ENCODE measurements around the gene DOK3. TPM values are rescaled to one million over a fixed set of nuclear protein-coding genes. Genes with fewer than 3 reads are reported as not detected.
A peak's percentile ranks its signal among the peaks of the same experiment; 100 is the strongest.

DOK3 gene
- total and polyA plus RNA-seq, 10 of the 15 experiments (the other 5 are each of a cell fraction or from before 2014, with no cell fraction given), result 6.6 to 107 (median 52.1) TPM

DNA sequence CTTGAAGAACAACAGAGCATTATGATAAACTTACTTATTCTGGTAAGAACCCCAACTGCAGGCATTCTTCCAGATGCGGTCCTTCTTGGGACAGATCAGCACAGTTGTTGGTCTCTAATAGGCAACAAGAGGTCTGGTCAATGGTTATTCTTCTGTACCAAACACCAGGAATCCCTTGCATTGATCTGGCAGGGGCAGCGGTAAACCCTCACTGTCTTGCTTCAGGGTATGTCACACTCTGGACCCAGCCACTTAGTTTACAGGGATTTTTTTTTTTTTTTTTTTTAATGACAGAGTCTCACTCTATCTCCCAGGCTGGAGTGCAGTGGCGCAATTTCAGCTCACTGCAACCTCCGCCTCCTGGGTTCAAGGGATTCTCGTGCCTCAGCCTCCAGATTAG is 46.0 kb upstream of the DOK3 start:
- intact Hi-C loops (cut with micrococcal nuclease; ENCODE audit: unreplicated experiment), result no loop called here
- no peak overlapping the region for H3K4me3 ChIP-seq

DNA sequence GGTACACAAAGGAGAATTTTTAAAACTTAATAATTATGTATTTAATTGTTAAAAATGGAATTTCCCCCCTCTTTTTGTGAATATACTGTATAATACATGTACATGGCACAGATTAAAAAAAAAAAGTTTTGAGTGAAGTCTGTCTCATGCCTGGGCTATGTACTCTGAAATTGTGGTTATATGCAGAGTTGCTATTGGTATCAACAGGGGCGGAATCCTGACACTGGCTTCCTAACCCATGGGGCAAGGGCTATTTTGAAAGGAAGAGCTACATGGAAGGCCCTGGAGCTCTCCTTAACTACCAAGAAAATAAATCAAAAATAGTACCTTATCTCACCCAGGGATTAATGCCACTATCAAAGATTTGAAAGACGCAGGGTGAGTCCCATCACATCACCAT is 45.6 kb upstream of the DOK3 start:
- POLR2A ChIA-PET, result interaction anchor here (1.0 kb wide), 1 partner anchor 18 kb away, joined by 3 read pairs; no protein-coding TSS in a partner anchor
- in situ Hi-C loops (cut with MboI), result no loop called here
- no peaks in the 10 kb centered on the region for H3K27me3 ChIP-seq (replicated peaks in 1 of 2; ENCODE audit: control insufficient read depth in 2 of 2, insufficient read depth in 2 of 2, low read length in 1 of 2)
- peaks cover 20% of the 10 kb centered on the region for H3K79me2 ChIP-seq (ENCODE audit: control insufficient read depth, insufficient read depth, low read length)
- no peak overlapping the region for H3K27ac ChIP-seq (ENCODE audit: control insufficient read depth, insufficient read depth)
- WGBS (ENCODE audit: insufficient coverage, insufficient replicate concordance, low lambda C conversion rate, missing lambda C conversion rate), result 100% methylated on average over 2 of the region's 2 CpGs
- 0 out of 4 replicates have a peak, but pooled peaks cover 0 to 3% of the 10 kb centered on the region in 2 experiments for H3K36me3 ChIP-seq (ENCODE audit: control insufficient read depth in 2 of 2, insufficient read depth in 2 of 2, low read length in 1 of 2)
- intact Hi-C loops (cut with micrococcal nuclease; ENCODE audit: unreplicated experiment), result no loop called here
- no peak overlapping the region for H3K9ac ChIP-seq (ENCODE audit: control insufficient read depth, insufficient read depth, low read length)
- SMC1A ChIA-PET (ENCODE audit: uncharacterized antibody, unreplicated experiment), result no interaction called here
- H2AFZ ChIP-seq (ENCODE audit: control insufficient read depth, low read depth, low read length), result peak overlapping the region; percentile 96; the same call in 1 of the 2 replicates
- TF ChIP-seq, protein P1, sequence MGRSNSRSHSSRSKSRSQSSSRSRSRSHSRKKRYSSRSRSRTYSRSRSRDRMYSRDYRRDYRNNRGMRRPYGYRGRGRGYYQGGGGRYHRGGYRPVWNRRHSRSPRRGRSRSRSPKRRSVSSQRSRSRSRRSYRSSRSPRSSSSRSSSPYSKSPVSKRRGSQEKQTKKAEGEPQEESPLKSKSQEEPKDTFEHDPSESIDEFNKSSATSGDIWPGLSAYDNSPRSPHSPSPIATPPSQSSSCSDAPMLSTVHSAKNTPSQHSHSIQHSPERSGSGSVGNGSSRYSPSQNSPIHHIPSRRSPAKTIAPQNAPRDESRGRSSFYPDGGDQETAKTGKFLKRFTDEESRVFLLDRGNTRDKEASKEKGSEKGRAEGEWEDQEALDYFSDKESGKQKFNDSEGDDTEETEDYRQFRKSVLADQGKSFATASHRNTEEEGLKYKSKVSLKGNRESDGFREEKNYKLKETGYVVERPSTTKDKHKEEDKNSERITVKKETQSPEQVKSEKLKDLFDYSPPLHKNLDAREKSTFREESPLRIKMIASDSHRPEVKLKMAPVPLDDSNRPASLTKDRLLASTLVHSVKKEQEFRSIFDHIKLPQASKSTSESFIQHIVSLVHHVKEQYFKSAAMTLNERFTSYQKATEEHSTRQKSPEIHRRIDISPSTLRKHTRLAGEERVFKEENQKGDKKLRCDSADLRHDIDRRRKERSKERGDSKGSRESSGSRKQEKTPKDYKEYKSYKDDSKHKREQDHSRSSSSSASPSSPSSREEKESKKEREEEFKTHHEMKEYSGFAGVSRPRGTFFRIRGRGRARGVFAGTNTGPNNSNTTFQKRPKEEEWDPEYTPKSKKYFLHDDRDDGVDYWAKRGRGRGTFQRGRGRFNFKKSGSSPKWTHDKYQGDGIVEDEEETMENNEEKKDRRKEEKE (IDR thresholded peaks at IDR 0.05), result no peak
- peaks cover 8% of the 10 kb centered on the region for H3K4me1 ChIP-seq (ENCODE audit: control insufficient read depth, insufficient read depth, low read length)
- no TSS peak for BruUV-seq (replicated peaks)
- H3K4me2 ChIP-seq (ENCODE audit: control insufficient read depth, insufficient read depth), result peak overlapping the region; percentile 81; the same call in 1 of the 2 replicates
- FAIRE-seq, result no peak
- no peak overlapping the region for H3K4me3 ChIP-seq
- DNase-seq (ENCODE audit: low read depth, low spot score), result no peak
- RAD21 ChIA-PET (ENCODE audit: unreplicated experiment), result no interaction called here
- no peak for ATAC-seq
- H3K9me3 ChIP-seq (replicated peaks; ENCODE audit: control insufficient read depth, insufficient read depth, low read length), result no peaks in the 10 kb centered on the region
- no peaks in the 10 kb centered on the region; the same call in 1 of the 2 replicates for H4K20me1 ChIP-seq (ENCODE audit: control insufficient read depth, insufficient read depth)
- CTCF ChIA-PET, result no interaction called here

More for the DNA sequence above, 46.0 kb upstream of the DOK3 start:
- Histone ChIP-seq H3K4me1 (ENCODE audit: control insufficient read depth, insufficient read depth, low read length) (peaks cover 8% of the 10 kb centered on the region), H3K4me2 (ENCODE audit: control insufficient read depth, insufficient read depth) (no peak overlapping the region), H3K27me3 (replicated peaks in 1 of 2; ENCODE audit: control insufficient read depth in 2 of 2, insufficient read depth in 2 of 2, low read length in 1 of 2) (no peaks in the 10 kb centered on the region), H3K9me3 (replicated peaks; ENCODE audit: control insufficient read depth, insufficient read depth, low read length) (no peaks in the 10 kb centered on the region), H2AFZ (ENCODE audit: control insufficient read depth, low read depth, low read length) (no peak overlapping the region), H4K20me1 (ENCODE audit: control insufficient read depth, insufficient read depth) (no peaks in the 10 kb centered on the region; the same call in 1 of the 2 replicates), H3K79me2 (ENCODE audit: control insufficient read depth, insufficient read depth, low read length) (peaks cover 20% of the 10 kb centered on the region), H3K9ac (ENCODE audit: control insufficient read depth, insufficient read depth, low read length) (no peak overlapping the region), H3K27ac (ENCODE audit: control insufficient read depth, insufficient read depth) (no peak overlapping the region), H3K36me3 (ENCODE audit: control insufficient read depth in 2 of 2, insufficient read depth in 2 of 2, low read length in 1 of 2) (no peaks in the 10 kb centered on the region)
- ATAC-seq (no peak), DNase-seq (ENCODE audit: low read depth, low spot score) (no peak), FAIRE-seq (no peak)
- in situ Hi-C loops (cut with MboI), result no loop called here
- 80% methylated on average over 5 of the region's 5 CpGs for WGBS (ENCODE audit: insufficient coverage, insufficient replicate concordance, low lambda C conversion rate, missing lambda C conversion rate)
- ChIA-PET RAD21 (ENCODE audit: unreplicated experiment) (no interaction called here), CTCF (no interaction called here), SMC1A (ENCODE audit: uncharacterized antibody, unreplicated experiment) (no interaction called here), POLR2A (interaction anchor here (0.7 to 1.0 kb wide), 2 partner anchors 19 to 59 kb away, joined by 3 to 4 read pairs; no protein-coding TSS in a partner anchor)
- TF ChIP-seq CEBPB (IDR thresholded peaks at IDR 0.05; ENCODE audit: borderline replicate concordance in 1 of 2, low read depth in 2 of 2, low read length in 2 of 2) (no peak), ASH2L (IDR thresholded peaks at IDR 0.05; ENCODE audit: borderline replicate concordance, low read depth) (no peak), RUNX3 (IDR thresholded peaks at IDR 0.05; ENCODE audit: low read length) (no peak), TARDBP (IDR thresholded peaks at IDR 0.05; ENCODE audit: borderline replicate concordance) (no peak)
- TF ChIP-seq, protein P2, sequence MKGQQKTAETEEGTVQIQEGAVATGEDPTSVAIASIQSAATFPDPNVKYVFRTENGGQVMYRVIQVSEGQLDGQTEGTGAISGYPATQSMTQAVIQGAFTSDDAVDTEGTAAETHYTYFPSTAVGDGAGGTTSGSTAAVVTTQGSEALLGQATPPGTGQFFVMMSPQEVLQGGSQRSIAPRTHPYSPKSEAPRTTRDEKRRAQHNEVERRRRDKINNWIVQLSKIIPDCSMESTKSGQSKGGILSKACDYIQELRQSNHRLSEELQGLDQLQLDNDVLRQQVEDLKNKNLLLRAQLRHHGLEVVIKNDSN (IDR thresholded peaks at IDR 0.05; ENCODE audit: borderline replicate concordance, extremely low read length, insufficient read depth, low read depth, low read length), result no peak
- no TSS peak for BruUV-seq (replicated peaks)

Data from GM12878 (cell line).